ENCODE data around the gene OGT. TPM values are rescaled to one million over a fixed set of nuclear protein-coding genes. Genes with fewer than 3 reads are reported as not detected.

The OGT gene
- total RNA-seq, 1 experiment from 2014 or later: 143 TPM

- TF ChIP-seq, protein P1, sequence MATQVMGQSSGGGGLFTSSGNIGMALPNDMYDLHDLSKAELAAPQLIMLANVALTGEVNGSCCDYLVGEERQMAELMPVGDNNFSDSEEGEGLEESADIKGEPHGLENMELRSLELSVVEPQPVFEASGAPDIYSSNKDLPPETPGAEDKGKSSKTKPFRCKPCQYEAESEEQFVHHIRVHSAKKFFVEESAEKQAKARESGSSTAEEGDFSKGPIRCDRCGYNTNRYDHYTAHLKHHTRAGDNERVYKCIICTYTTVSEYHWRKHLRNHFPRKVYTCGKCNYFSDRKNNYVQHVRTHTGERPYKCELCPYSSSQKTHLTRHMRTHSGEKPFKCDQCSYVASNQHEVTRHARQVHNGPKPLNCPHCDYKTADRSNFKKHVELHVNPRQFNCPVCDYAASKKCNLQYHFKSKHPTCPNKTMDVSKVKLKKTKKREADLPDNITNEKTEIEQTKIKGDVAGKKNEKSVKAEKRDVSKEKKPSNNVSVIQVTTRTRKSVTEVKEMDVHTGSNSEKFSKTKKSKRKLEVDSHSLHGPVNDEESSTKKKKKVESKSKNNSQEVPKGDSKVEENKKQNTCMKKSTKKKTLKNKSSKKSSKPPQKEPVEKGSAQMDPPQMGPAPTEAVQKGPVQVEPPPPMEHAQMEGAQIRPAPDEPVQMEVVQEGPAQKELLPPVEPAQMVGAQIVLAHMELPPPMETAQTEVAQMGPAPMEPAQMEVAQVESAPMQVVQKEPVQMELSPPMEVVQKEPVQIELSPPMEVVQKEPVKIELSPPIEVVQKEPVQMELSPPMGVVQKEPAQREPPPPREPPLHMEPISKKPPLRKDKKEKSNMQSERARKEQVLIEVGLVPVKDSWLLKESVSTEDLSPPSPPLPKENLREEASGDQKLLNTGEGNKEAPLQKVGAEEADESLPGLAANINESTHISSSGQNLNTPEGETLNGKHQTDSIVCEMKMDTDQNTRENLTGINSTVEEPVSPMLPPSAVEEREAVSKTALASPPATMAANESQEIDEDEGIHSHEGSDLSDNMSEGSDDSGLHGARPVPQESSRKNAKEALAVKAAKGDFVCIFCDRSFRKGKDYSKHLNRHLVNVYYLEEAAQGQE (IDR thresholded peaks at IDR 0.05; ENCODE audit: low read depth): no peak
- TF ChIP-seq POLR2AphosphoS5 (IDR thresholded peaks at IDR 0.05; ENCODE audit: low read depth, low read length) (no peak), ELF1 (IDR thresholded peaks at IDR 0.05; ENCODE audit: borderline replicate concordance, low read depth) (no peak), SIN3A (IDR thresholded peaks at IDR 0.05; ENCODE audit: low read depth) (no peak), EZH2 (IDR thresholded peaks at IDR 0.05) (no peak)
- TF ChIP-seq, protein P2, sequence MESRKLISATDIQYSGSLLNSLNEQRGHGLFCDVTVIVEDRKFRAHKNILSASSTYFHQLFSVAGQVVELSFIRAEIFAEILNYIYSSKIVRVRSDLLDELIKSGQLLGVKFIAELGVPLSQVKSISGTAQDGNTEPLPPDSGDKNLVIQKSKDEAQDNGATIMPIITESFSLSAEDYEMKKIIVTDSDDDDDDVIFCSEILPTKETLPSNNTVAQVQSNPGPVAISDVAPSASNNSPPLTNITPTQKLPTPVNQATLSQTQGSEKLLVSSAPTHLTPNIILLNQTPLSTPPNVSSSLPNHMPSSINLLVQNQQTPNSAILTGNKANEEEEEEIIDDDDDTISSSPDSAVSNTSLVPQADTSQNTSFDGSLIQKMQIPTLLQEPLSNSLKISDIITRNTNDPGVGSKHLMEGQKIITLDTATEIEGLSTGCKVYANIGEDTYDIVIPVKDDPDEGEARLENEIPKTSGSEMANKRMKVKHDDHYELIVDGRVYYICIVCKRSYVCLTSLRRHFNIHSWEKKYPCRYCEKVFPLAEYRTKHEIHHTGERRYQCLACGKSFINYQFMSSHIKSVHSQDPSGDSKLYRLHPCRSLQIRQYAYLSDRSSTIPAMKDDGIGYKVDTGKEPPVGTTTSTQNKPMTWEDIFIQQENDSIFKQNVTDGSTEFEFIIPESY (IDR thresholded peaks at IDR 0.05; ENCODE audit: extremely low read depth, insufficient replicate concordance, low read length): no peak
- TF ChIP-seq, protein P3, sequence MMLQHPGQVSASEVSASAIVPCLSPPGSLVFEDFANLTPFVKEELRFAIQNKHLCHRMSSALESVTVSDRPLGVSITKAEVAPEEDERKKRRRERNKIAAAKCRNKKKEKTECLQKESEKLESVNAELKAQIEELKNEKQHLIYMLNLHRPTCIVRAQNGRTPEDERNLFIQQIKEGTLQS (IDR thresholded peaks at IDR 0.05): no peak
Measured at GRCh38 chrX:71612256-71612655, 79.4 kb downstream of the OGT start (continued).

DNA sequence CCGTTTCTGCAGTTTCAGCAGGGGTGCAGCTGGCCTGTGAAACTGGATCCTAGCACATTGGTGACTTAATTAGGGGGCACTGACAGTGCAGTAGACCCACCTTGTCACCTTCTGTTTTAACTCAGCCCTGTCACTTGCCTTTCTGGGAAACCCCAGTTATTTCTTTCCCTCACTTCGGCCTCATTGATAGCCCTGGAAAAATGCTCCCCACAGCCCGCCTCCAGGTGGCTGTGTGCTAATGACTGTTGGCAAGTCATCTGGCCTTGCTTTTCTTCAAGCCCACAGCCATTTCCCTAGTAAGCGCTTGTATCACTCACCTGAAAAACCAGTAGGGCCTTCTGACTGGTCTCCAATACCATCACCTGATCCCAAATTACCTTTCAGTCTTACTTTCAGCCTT, 82.2 kb downstream of the OGT start:
- POLR2A ChIA-PET: no interaction called here
- intact Hi-C loops (cut with micrococcal nuclease): no loop called here
- Histone ChIP-seq H3K9me3 (ENCODE audit: control insufficient read depth in 1 of 2, insufficient read depth in 1 of 2, low read depth in 1 of 2, low read length in 2 of 2) (no peaks in the 10 kb centered on the region), H3K4me1 (ENCODE audit: control insufficient read depth in 1 of 2, insufficient read depth in 2 of 2, low read length in 2 of 2) (no peaks in the 10 kb centered on the region; a peak in 1 of 4 replicates), H4K20me1 (ENCODE audit: insufficient read depth) (no peaks in the 10 kb centered on the region), H3K4me2 (ENCODE audit: low read length) (no peak overlapping the region), H3K4me3 (replicated peaks in 1 of 2; ENCODE audit: low read depth in 1 of 2, low read length in 2 of 2) (no peak overlapping the region), H3K27me3 (ENCODE audit: insufficient read depth, low read length) (no peaks in the 10 kb centered on the region), H3K36me3 (ENCODE audit: control insufficient read depth in 1 of 2, insufficient read depth in 2 of 2, low read length in 2 of 2) (no peaks in the 10 kb centered on the region), H3K9ac (ENCODE audit: low read length) (no peak overlapping the region), H3K79me2 (ENCODE audit: insufficient read depth, low read length) (no peaks in the 10 kb centered on the region), H3K9me2 (ENCODE audit: insufficient read depth) (no peaks in the 10 kb centered on the region), H3K27ac (ENCODE audit: low read depth, low read length) (no peak overlapping the region), H2AFZ (ENCODE audit: low read depth, low read length, poor library complexity, severe bottlenecking) (no peak overlapping the region)
- RAD21 ChIA-PET (ENCODE audit: low non-redundant PET in 1 of 2, low total read pairs in 2 of 2, uncharacterized antibody in 2 of 2, unreplicated experiment in 2 of 2): no interaction called here
- DNase-seq (ENCODE audit: low read depth, low spot score) (no peak), ATAC-seq (no peak)
- TF ChIP-seq EGR1 (IDR thresholded peaks at IDR 0.05; ENCODE audit: low read depth) (no peak), EZH2phosphoT487 (IDR thresholded peaks at IDR 0.05; ENCODE audit: borderline replicate concordance) (no peak), RAD21 (IDR thresholded peaks at IDR 0.05; ENCODE audit: low read depth) (no peak), SIN3A (IDR thresholded peaks at IDR 0.05; ENCODE audit: low read depth) (no peak), YY1 (IDR thresholded peaks at IDR 0.05; ENCODE audit: extremely low read depth, insufficient replicate concordance, low read depth, low read length) (no peak), POLR2AphosphoS5 (IDR thresholded peaks at IDR 0.05; ENCODE audit: low read depth, low read length) (no peak)
- TF ChIP-seq, protein P2 (IDR thresholded peaks at IDR 0.05; ENCODE audit: extremely low read depth, insufficient replicate concordance, low read length): no peak
- TF ChIP-seq, protein P3 (IDR thresholded peaks at IDR 0.05): no peak
- no TSS peak for BruUV-seq (replicated peaks)
- CTCF ChIA-PET: no interaction called here

Data from HCT116 (cell line).